Sigmoid colon (tissue), 7 donors: Measurements from ENCODE around the gene FYB1. TPM values are rescaled to one million over a fixed set of nuclear protein-coding genes. Genes with fewer than 3 reads are reported as not detected.

ENCODE experiments used
- DNase-seq: peaks from one replicate; pipeline ENCODE4 v3.0.0-alpha.2; 2019
- H3K27ac ChIP-seq, 4 donors: fragments of 200-600 bp; sonication (generic); one replicate each; pipeline ENCODE4 v1.5.1; 2016 to 2019; ENCODE audit warnings: mild to moderate bottlenecking in 1 of 4
- H3K27me3 ChIP-seq, 3 donors: fragments of 200-600 bp; sonication (generic); one replicate each; pipeline ENCODE4 v1.5.1; 2019; ENCODE audit warnings: mild to moderate bottlenecking in 1 of 3
- H3K36me3 ChIP-seq, 4 donors: fragments of 200-600 bp; sonication (generic); one replicate each; pipeline ENCODE4 v1.5.1; 2016 to 2019
- H3K4me1 ChIP-seq, 4 donors: fragments of 200-600 bp; sonication (generic); one replicate each; pipeline ENCODE4 v1.5.1; 2017 to 2019
- H3K4me3 ChIP-seq, 4 donors: fragments of 200-600 bp; sonication (generic); one replicate each; pipeline ENCODE4 v1.5.1; 2017 to 2019; ENCODE audit warnings: mild to moderate bottlenecking in 2 of 4, moderate library complexity in 1 of 4
- H3K9me3 ChIP-seq, 4 donors: fragments of 200-600 bp in 3 of 4; sonication (generic) in 3 of 4; one replicate each; pipeline versions ENCODE4 v1.5.1 to v1.6.1; 2013 to 2019
- EP300 ChIP-seq, 4 donors: sonication (generic); formaldehyde crosslinking; IDR thresholded peaks; one replicate each; pipeline ENCODE4 v1.6.1; 2017; ENCODE audit warnings: antibody characterized with exemption in 4 of 4
- POLR2A ChIP-seq, 2 donors: fragments of 450-650 bp; IDR thresholded peaks; one replicate each; pipeline ENCODE4 v1.6.1; 2016; ENCODE audit warnings: antibody characterized with exemption in 2 of 2, mild to moderate bottlenecking in 2 of 2, moderate library complexity in 2 of 2
- POLR2AphosphoS5 ChIP-seq, 4 donors: sonication (generic); formaldehyde crosslinking; IDR thresholded peaks; one replicate each; pipeline ENCODE4 v1.6.1; 2017; ENCODE audit warnings: antibody characterized with exemption in 4 of 4
- WGBS, 2 donors: extraction: QIAGEN DNeasy Blood & Tissue Kit; methylation state at CpG; one replicate each; pipeline ENCODE4 v1.1.7; 2013; 5-methylcytosine and 5-hydroxymethylcytosine counted together
- intact Hi-C: fragments of 100-400 bp; cut with DNase I; formaldehyde crosslinking; loops from one replicate; pipeline ENCODE4 v1.15.1; 2023
- polyA plus RNA-seq, 3 donors: library from polyadenylated mRNA; stranded (reverse); fragments of 200-250 nt; gene quantifications; one replicate each; pipeline ENCODE4 v1.2.3, GENCODE V29; 2013
- total RNA-seq, 4 donors: library from RNA; depleted of rRNA; stranded (reverse); fragments of >200 nt; gene quantifications; one replicate each; pipeline ENCODE4 v1.1.0, GENCODE V29; 2016
- TF ChIP-seq, protein P1 (sequence below), 4 experiments: fragments of 450-650 bp in 3 of 4; fragments of 200-600 bp in 1 of 4; IDR thresholded peaks; one replicate each; pipeline ENCODE4 v1.5.1; 2016 to 2019; ENCODE audit warnings: antibody characterized with exemption in 4 of 4, mild to moderate bottlenecking in 3 of 4, moderate library complexity in 2 of 4
- donor health status: healthy with polysubstance abuse.
- donor health status: Bipolar disorder and iron deficiency.
- donor health status: healthy.

FYB1 gene
- total and polyA plus RNA-seq, 7 donors: 2.8 to 18.2 (median 11.1) TPM

DNA sequence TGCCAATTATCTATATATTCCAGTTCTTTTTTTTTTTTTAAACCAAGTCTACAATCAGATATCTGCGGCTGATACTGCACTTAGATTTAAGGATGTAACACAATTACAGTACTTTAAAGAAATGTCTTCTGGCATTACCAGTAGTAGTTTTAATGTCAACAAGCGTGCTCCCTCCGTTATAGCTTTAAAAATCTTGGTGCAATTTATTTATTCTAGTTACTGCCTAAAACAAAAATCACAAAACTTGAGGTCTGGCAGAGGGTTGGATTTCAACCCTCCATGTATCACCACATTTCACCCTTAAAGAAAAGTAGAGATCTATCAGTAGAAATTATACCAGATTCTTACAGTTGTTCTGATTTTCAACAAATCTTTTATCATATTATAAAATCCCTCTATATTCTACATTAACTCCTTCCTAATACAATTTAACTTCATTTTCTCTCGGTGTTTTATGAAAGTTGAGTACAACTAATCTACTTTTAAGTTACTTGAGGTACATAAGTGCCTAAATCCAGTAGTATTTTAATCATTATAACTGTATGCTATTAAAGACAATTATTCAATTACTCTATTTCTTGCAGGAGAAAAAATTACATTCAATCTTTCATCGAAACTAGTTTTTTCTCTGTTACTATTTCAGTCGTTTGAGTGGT is 143.1 kb downstream of the FYB1 start:
- TF ChIP-seq, protein P1, sequence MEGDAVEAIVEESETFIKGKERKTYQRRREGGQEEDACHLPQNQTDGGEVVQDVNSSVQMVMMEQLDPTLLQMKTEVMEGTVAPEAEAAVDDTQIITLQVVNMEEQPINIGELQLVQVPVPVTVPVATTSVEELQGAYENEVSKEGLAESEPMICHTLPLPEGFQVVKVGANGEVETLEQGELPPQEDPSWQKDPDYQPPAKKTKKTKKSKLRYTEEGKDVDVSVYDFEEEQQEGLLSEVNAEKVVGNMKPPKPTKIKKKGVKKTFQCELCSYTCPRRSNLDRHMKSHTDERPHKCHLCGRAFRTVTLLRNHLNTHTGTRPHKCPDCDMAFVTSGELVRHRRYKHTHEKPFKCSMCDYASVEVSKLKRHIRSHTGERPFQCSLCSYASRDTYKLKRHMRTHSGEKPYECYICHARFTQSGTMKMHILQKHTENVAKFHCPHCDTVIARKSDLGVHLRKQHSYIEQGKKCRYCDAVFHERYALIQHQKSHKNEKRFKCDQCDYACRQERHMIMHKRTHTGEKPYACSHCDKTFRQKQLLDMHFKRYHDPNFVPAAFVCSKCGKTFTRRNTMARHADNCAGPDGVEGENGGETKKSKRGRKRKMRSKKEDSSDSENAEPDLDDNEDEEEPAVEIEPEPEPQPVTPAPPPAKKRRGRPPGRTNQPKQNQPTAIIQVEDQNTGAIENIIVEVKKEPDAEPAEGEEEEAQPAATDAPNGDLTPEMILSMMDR (IDR thresholded peaks at IDR 0.05): no peak
- TF ChIP-seq EP300 (IDR thresholded peaks at IDR 0.05): no peak
- no peak for TF ChIP-seq POLR2AphosphoS5 (IDR thresholded peaks at IDR 0.05)
- no peak for TF ChIP-seq POLR2A (IDR thresholded peaks at IDR 0.05)
- intact Hi-C loops: loop anchor here (10.0 kb wide), 2 partner anchors 641 to 1231 kb away; partner anchors contain the start of gene GDNF
- Histone ChIP-seq H3K4me1 (peaks cover 0 to 43% (median 13%) of the 10 kb centered on the region in 4 donors), H3K27ac (peak overlapping the region; percentile 95 to 100 (median 98)), H3K27me3 (no peaks in the 10 kb centered on the region), H3K9me3 (no peaks in the 10 kb centered on the region), H3K36me3 (no peaks in the 10 kb centered on the region), H3K4me3 (peak overlapping the region in 1 of 4 donors; percentile 9)
- no peak for DNase-seq
- 78 to 85% methylated on average over 6 of the region's 6 CpGs for WGBS, 2 donors

DNA sequence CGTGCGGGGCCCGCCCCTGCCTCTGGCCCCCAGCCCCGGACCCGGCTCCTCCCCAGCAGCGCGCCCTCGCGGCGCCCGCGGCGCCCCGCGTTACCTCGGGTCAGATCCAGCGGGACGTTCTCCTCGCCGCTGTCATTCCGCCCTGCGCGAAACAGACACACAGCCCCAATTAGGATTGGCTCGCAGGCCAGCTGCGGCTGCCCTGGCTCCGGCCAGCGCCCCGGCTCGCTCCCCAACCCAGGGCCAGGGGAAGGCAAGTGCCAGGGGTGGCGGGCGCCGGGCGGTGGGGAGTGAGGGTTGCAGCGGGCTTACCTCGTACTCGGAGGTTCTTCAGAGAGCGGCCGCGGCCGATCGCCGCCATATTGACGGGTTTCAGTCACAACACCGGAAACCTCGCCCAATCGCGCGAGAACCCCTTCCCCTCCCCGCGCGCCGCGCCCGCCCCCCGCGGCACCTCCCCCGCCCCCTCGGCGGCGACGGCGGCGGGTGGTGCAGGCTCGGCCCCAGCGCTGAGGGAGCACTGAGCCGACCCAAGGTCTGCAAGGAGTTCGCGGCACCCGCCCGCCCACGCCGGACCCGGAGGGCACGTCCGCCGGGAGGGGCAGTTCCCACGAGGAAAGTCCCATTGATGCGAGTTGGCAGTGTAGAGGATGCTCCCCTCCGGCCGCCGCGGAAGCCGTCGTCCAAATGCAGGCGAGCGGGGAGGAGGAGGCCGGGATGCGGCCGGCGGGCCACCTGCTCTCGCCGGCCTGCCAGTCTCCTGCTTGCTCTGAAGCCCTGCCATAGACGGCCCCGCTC is 145.1 kb downstream of the FYB1 start, which contains the start of gene RICTOR:
Gene RICTOR, minus strand, starts transcription at position 383 of the 798 bp plus-strand sequence. Its CDS starts 22 bp downstream, at position 361.
- peaks cover 0 to 45% (median 17%) of the 10 kb centered on the region in 4 donors for H3K4me1 ChIP-seq
- intact Hi-C loops: loop anchor here (2.0 to 10.0 kb wide), 4 partner anchors 227 to 1229 kb away; partner anchors contain the start of genes GDNF, LIFR and OSMR
- no peaks in the 10 kb centered on the region for H3K9me3 ChIP-seq
- peak within 1 kb of the TSS; percentile 84 to 97 (median 91) for H3K4me3 ChIP-seq
- peaks cover 0 to 5% (median 0%) of the 10 kb centered on the region in 4 donors for H3K36me3 ChIP-seq
- 0 to 1% methylated on average over 94 of the region's 94 CpGs for WGBS, 2 donors
- H3K27me3 ChIP-seq: no peaks in the 10 kb centered on the region
- TF ChIP-seq EP300 (IDR thresholded peaks at IDR 0.05) (no peak), POLR2AphosphoS5 (IDR thresholded peaks at IDR 0.05) (peak; percentile 76 to 96 (median 90))
- peak within 1 kb of the TSS; percentile 95 to 100 (median 98) for H3K27ac ChIP-seq
- peak; percentile 92 for DNase-seq

DNA sequence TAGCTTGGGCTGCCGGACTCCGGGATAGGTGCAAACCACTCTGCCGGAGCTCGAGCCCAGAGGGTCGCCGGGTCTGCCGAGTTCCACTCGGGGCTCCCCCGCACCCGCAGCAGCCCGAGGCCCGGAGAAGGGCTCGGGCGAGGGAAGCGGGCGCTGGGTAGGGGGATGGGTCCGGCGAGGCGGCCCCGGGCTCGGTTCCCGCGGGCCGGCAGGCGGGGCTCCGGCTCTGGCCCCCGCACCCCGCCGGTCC is 145.7 kb downstream of the FYB1 start:
- Histone ChIP-seq H3K27me3 (no peaks in the 10 kb centered on the region), H3K4me1 (peaks cover 0 to 48% (median 18%) of the 10 kb centered on the region in 4 donors), H3K36me3 (peaks cover 0 to 5% (median 0%) of the 10 kb centered on the region in 4 donors), H3K4me3 (peak overlapping the region; percentile 84 to 97 (median 91)), H3K9me3 (no peaks in the 10 kb centered on the region), H3K27ac (peak overlapping the region; percentile 95 to 100 (median 98))
- 0% methylated on average over 29 of the region's 29 CpGs for WGBS, 2 donors
- intact Hi-C loops: loop anchor here (2.0 to 10.0 kb wide), 4 partner anchors 227 to 1229 kb away; partner anchors contain the start of genes GDNF, LIFR and OSMR
- TF ChIP-seq POLR2AphosphoS5 (IDR thresholded peaks at IDR 0.05) (no peak), POLR2A (IDR thresholded peaks at IDR 0.05) (no peak), EP300 (IDR thresholded peaks at IDR 0.05) (no peak)
- TF ChIP-seq, protein P1 (IDR thresholded peaks at IDR 0.05): no peak
- DNase-seq: peak; percentile 64

DNA sequence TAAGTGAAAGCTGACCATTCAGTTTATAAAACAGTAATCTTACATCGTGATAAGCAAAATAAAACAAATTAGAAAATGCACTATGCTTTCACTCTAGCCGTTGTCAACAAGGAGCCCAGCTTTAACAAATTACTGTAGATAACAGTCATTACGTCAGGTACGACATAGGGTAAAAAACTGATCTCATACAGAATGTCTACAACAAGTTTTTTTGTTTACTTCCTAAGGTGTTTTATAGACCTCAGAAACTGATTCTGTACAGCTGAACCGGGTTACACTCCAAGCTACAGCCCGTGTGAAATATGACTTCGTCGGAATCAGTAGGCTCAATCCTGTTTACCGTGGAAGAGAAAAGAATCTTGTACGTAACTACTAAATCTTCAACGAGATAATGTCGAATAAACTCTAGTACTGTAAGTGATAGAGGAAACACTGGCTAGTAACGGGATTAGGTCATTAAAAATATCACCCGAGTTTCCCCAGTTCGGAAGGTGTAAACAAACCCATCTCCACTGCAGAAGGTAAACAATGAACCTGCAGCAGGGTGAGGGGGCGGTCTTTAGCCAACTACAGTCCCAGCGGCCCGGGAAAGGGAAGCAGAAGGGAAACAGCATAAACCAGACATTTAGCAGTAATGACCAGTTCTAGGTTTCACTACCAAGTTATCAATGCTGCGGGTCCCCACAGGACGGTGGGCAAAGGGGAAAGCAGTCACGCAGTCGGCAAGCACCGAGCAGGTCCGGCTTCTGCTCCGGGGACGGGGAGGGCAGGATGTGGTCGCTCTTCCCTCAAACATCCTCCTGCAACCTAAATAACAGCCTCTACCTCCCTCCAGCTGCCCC is 146.2 kb downstream of the FYB1 start:
- H3K27ac ChIP-seq: peak overlapping the region; percentile 95 to 100 (median 98)
- intact Hi-C loops: loop anchor here (10.0 kb wide), 2 partner anchors 638 to 1228 kb away; partner anchors contain the start of gene GDNF
- H3K27me3 ChIP-seq: no peaks in the 10 kb centered on the region
- TF ChIP-seq, protein P1 (IDR thresholded peaks at IDR 0.05): no peak
- WGBS, 2 donors: 1 to 2% methylated on average over 27 of the region's 27 CpGs
- H3K4me3 ChIP-seq: peak overlapping the region; percentile 84 to 97 (median 91)
- no peaks in the 10 kb centered on the region for H3K9me3 ChIP-seq
- no peak for DNase-seq
- H3K36me3 ChIP-seq: peaks cover 0 to 10% (median 0%) of the 10 kb centered on the region in 4 donors
- H3K4me1 ChIP-seq: peaks cover 0 to 53% (median 18%) of the 10 kb centered on the region in 4 donors
